GOT3 (cell line): ENCODE data around the gene CARMIL1.
"Not testable (repeated sequence)": the region's sequence is repeated elsewhere in the genome, so short reads cannot be mapped to it uniquely, and the experiment has no call there.

Experiments
- DNase-seq: peaks from one replicate; lab custom pipeline; 2025; ENCODE audit warnings: mixed read lengths; lab: John Stamatoyannopoulos, UW

Gene CARMIL1

DNA sequence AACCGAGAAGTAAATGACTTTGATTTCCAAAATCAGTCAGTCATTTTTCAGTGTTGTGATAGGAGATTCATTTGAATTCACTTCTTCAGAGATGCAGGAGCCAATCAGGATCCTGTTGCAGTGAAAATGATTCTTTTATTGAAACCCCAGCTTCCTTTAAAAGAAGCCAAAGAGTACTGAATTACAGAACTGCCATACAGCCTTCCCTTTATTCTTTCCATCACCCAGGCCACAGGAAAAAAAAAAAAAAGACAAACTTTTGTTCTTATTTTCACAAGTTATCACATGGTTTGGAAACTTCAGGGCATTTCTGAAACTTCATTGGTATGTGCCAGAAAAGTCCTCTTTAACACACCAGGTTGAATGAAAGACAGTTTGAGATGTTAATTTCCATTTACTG lies 1.8 kb upstream of the CARMIL1 start:
- no peak for DNase-seq

GRCh38 chr6:25277857-25278256 lies 1.3 kb upstream of the CARMIL1 start:
- no peak for DNase-seq

GRCh38 chr6:25278261-25278913 lies 787 bp upstream of the CARMIL1 start:
- no peak for DNase-seq

DNA sequence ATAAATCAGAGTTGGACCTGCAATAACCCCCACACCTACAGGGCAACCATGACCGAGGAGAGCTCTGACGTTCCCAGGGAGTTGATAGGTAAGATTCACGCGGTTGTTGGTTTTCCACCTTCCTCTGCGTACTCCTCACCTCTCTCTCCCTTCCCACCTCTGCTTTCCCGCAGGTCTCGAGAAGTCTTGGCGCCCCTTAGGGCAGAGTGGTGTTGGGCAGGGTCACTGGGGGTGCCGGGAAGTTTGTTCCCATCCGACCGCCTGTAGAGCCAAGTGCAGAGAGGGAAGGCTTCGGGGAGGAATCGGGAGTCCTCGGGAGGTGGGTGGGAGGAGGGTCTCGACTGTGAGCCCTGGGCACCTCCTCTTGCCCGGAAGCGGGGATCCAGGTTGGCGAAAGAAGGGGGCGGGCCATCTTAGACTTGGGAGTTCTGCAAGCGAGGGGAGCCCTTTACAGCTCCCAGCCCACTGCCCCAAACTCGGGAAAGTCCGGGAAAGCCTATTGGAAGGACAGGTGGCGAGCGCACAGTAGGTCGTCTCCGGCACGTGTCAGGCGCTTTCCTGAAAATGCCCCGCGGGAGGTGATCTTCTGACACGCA lies 672 bp downstream of the CARMIL1 start:
- DNase-seq = no peak

- no peak for DNase-seq
Measured at GRCh38 chr6:25280344-25281074, 1.3 kb downstream of the CARMIL1 start.

DNA sequence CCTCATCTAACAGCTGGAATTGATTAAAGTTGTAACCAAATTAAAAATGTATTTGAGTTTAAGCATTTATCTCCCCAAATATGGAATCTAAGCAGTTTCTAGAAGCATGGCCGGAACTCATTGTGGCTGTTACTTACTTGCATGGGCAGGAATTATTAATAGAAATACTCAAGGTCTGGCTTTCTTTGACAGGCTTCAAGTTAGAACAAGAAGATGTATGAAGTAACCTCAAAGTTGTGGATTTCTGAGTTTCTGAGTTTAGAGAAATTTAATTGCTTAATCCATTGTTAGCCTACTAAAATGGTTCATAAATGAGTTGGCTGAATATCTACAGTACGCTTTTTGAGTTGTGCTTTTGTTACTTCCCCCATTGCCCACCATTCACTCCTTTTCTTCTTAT lies 7.7 kb downstream of the CARMIL1 start:
- DNase-seq = no peak

DNA sequence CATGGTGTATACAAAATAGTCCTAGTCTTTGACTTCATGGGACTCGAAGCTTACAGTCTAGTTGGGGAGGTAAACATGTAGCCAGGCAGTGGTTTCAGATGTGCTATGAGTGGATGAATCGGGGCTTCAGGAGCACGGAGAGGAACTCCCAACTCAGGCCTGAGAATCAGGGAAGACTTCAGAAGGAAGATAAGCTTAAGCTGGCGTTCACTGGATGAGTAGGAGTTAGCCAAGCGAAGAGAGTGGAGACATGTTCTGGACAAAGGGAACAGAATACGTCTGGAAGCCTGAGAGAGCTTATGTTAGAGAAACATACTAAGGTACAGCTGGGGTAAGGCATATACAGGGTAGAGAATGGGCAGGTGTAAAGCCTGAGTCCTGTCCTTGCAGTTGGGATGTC lies 8.8 kb downstream of the CARMIL1 start:
- no peak for DNase-seq

- no peak for DNase-seq
Measured at GRCh38 chr6:25288518-25288917, 9.3 kb downstream of the CARMIL1 start.

DNA sequence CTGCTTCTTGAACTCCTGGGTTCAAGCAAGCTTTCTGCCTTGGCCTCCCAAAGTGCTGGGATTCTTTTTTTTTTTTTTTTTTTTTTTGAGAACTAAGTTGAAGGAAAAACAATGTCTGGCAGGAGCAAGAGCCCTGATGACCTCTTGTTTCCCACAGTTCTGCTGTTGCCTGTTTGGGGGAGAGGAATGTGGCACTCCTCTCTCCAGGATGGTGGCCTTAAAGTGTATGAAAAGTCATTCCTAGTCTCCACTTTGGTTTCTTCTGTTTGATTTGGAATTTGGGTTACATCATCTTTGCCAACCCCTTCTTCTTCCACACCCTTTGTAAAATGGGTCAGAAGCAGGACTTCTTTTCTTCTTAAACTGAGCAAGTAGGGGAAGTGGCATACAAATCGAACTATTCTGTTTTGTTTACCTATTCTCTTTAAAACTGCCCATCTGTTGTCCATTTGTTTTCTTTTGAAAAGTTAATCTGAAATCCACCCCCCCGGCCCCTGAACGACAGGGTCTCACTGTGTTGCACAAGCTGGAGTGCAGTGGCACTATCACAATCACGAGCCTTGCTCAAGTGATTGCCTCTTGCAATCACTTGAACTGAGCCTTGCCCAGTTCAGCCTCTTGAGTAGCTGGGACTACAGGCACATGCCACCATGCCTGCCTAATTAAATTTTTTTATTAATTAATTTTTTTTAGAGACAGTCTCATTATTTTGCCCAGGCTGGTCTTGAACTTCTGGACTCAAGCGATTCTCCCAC lies 11.3 kb downstream of the CARMIL1 start:
- DNase-seq = no peak

- DNase-seq = no peak
Measured at GRCh38 chr6:25292384-25292783, 13.2 kb downstream of the CARMIL1 start.

GRCh38 chr6:25295651-25296050 lies 16.5 kb downstream of the CARMIL1 start:
- no peak for DNase-seq

GRCh38 chr6:25296217-25296905 lies 17.2 kb downstream of the CARMIL1 start:
- no peak for DNase-seq

DNA sequence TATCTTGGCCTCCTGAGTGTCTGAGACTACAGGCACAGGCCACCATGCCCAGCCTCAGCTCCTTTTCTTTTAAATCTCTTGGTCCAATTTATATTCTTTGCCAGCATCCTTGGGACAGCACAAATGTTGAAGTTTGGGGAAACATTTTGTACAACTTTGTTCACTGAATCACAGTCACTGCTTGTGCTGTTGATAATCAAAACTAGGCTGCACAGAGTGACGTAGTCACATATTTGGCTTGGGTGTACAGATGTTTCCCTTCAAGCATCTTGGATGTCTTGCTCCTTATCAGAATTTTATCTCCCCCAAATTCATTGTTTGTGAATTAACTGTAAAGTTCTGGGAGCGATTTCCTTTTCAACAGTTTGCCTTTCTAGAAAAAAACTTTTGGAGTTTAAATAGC lies 17.9 kb downstream of the CARMIL1 start:
- DNase-seq = no peak

- DNase-seq = no peak
Measured at GRCh38 chr6:25297823-25298522, 18.8 kb downstream of the CARMIL1 start.

GRCh38 chr6:25298523-25298865 lies 19.3 kb downstream of the CARMIL1 start:
- DNase-seq = not testable (repeated sequence)

DNA sequence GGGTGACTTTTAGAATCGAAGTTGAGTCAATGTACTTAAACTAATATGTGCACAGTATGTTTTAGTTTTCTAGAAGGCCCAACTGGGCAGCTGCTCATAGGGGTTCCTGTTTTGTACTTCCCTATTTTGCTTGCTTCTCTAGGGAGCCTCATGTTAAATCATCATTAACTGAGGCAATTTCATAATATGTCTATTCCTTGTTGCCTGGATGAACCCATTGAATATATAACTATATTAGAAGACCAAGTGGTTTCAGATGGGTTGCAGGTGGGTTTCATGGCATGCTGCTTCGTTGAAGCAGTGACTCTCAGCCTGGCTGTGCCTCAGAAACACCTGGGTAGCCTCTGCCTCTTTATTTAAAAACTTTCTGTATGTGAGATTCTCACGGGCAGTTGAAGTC lies 22.2 kb downstream of the CARMIL1 start:
- DNase-seq = no peak

DNA sequence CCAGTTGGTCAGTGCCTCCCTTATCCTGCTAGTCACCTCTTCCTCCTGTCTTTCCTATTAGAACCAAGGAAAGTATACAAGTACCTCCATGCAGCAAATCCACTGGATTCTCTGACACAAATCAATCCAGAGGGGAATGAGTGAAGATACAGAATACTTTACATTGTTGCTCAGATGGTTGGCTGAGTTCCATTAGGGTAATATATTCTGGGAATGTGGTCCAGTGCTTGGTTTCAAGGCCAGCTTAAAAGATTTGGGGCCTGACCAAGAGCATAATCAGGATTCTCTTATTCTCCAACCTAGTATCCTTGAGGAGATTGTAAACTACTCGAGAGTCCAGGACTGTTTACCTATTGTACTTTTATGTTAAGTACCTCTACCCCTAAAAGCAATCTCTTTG lies 23.0 kb downstream of the CARMIL1 start:
- no peak for DNase-seq

DNA sequence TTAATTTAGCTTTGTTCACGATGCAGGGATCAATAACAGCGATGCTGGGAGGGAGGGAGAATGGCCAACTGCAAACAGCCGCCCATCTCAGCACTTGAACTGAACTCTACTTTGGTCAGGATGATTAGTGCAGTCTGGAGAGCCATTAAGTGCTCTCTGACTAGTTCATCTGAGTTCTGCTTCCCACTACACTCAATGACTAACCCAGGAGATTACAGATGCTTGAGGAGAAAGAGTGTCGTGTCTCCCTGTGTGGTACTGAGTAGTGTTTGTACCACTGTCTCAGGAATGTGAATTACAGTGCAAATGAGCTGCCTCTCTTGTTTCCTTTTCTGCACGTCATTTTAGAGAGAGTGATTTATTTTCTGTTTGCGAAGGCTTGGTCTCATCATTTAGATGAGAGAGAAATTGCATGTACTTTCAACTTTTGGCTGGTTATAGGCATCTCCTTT lies 23.5 kb downstream of the CARMIL1 start:
- DNase-seq = no peak

- no peak for DNase-seq
Measured at GRCh38 chr6:25303254-25303653, 24.1 kb downstream of the CARMIL1 start.

- no peak for DNase-seq
Measured at GRCh38 chr6:25306379-25306778, 27.2 kb downstream of the CARMIL1 start.

GRCh38 chr6:25307805-25308494 lies 28.8 kb downstream of the CARMIL1 start:
- DNase-seq = no peak
